Measurements from ENCODE around the gene FSTL4. TPM values are rescaled to one million over a fixed set of nuclear protein-coding genes. Genes with fewer than 3 reads are reported as not detected.

Gene FSTL4
- total and polyA plus RNA-seq, 9 donors = 0.07 to 0.22 (median 0.15) TPM; not detected in 4

DNA sequence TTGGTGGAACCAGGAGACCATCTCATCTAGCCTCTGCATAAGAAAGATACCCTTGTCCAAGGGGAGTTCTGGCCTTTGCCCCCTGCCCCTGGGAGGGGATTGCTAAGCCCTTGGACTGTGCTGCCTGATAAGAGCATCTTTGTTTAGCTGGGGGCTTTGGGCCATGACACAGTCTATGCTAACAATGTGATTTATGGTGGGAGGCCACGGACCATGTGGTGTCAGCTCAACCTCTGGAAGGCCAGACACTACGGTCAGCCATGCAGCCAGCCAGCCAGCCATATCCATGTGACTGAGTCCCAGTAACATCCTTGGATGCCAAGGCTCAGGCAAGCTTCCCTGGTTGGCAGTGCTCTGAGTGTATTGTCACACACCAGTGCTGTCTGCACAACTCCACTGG lies 244.4 kb downstream of the FSTL4 start:
- Histone ChIP-seq H3K4me1 (ENCODE audit: insufficient read depth) (no peaks in the 10 kb centered on the region), H3K36me3 (no peaks in the 10 kb centered on the region), H3K27me3 (no peaks in the 10 kb centered on the region), H3K9me3 (no peaks in the 10 kb centered on the region), H3K27ac (no peak overlapping the region), H3K4me3 (no peak overlapping the region)
- intact Hi-C loops (cut with DNase I) = no loop called here
- WGBS, 3 donors = 56 to 73% (median 59%) methylated on average over 2 of the region's 2 CpGs
- TF ChIP-seq POLR2A (IDR thresholded peaks at IDR 0.05) (no peak), EP300 (IDR thresholded peaks at IDR 0.05) (no peak)
- TF ChIP-seq, protein P1, sequence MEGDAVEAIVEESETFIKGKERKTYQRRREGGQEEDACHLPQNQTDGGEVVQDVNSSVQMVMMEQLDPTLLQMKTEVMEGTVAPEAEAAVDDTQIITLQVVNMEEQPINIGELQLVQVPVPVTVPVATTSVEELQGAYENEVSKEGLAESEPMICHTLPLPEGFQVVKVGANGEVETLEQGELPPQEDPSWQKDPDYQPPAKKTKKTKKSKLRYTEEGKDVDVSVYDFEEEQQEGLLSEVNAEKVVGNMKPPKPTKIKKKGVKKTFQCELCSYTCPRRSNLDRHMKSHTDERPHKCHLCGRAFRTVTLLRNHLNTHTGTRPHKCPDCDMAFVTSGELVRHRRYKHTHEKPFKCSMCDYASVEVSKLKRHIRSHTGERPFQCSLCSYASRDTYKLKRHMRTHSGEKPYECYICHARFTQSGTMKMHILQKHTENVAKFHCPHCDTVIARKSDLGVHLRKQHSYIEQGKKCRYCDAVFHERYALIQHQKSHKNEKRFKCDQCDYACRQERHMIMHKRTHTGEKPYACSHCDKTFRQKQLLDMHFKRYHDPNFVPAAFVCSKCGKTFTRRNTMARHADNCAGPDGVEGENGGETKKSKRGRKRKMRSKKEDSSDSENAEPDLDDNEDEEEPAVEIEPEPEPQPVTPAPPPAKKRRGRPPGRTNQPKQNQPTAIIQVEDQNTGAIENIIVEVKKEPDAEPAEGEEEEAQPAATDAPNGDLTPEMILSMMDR (IDR thresholded peaks at IDR 0.05) = no peak
- DNase-seq = no peak

DNA sequence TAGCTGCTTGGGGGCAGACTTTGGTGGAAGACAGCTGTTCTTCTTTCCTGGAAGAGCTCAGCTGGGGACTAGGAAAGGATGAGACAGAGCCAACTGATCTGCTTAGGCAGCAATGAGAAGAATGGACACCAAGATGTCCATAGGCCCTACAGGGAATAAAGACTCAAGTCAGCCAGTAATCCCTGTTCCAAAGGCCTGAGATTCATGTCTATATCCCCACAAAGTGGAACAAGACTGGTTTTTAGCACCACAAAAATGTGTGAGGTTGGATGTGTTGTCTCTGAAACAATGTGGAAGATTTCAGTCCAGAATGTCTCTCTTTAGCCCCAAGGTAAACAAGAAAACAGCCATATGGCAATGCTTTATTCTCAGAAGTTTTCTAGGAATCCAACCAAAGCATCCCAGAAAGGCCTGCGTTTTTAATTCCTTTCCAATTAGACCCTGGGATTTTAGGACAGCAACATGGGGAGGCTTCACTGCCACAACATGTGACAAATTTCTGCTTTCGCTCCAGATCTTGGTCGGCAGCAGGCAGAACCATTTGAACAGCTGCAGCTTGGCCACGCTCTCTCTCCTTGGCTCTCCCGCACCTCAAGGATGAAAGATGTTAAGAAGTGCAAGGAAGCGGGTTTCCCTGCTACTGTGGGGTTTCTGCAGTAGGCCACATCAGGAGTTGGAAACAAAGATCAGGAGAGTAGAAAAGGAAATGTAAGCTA lies 245.1 kb downstream of the FSTL4 start:
- Histone ChIP-seq H3K27me3 (no peaks in the 10 kb centered on the region), H3K36me3 (no peaks in the 10 kb centered on the region), H3K27ac (no peak overlapping the region), H3K9me3 (no peaks in the 10 kb centered on the region), H3K4me1 (ENCODE audit: insufficient read depth) (no peaks in the 10 kb centered on the region), H3K4me3 (no peak overlapping the region)
- no peak for DNase-seq
- intact Hi-C loops (cut with DNase I) = no loop called here
- WGBS, 3 donors = 37 to 48% (median 44%) methylated on average over 6 of the region's 6 CpGs
- TF ChIP-seq, protein P1 (IDR thresholded peaks at IDR 0.05) = no peak
- TF ChIP-seq EP300 (IDR thresholded peaks at IDR 0.05) (no peak), POLR2A (IDR thresholded peaks at IDR 0.05) (no peak)

DNA sequence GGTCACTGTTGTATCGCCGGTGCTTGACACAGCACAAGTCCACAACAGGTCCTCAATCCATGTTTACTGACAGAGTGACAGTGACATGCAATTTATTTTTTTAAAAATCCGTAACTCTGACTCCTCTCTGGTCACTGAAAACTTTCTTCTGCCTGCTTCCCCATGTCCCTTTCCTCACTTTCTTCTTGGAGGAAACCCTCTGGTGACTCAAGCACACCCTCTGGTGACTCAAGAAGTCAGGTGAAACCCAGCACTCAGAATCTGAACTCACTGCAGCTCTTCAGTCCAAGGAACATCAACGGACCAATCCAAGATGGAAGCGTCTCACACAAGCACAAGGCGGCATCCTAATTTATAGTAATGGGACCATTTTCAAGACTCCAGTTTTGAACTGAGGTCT lies 245.9 kb downstream of the FSTL4 start:
- Histone ChIP-seq H3K9me3 (no peaks in the 10 kb centered on the region), H3K27me3 (no peaks in the 10 kb centered on the region), H3K36me3 (no peaks in the 10 kb centered on the region), H3K27ac (no peak overlapping the region), H3K4me3 (no peak overlapping the region), H3K4me1 (ENCODE audit: insufficient read depth) (no peaks in the 10 kb centered on the region)
- WGBS, 3 donors = 85 to 94% (median 93%) methylated on average over 6 of the region's 6 CpGs
- TF ChIP-seq EP300 (IDR thresholded peaks at IDR 0.05) (no peak), POLR2A (IDR thresholded peaks at IDR 0.05) (no peak)
- TF ChIP-seq, protein P1 (IDR thresholded peaks at IDR 0.05) = no peak
- no peak for DNase-seq
- intact Hi-C loops (cut with DNase I) = no loop called here

DNA sequence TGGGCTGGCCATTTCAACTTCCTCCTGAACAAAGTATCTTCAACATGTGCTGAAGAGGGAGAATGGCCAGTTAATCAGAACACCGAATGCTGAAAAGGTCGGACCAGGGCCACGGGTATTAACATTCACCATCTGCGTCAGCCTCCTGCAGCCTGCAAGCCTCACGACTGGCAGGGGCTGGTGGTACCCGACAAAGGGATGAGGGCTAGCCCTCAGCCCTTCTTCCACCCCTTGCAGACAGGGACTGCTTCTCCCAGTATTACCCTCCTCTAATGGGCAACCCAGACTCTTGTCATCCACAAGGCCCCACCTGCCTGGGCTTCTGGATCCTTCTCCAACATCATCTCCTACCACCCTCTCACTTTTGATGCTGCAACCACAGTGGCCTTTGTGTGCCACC lies 246.6 kb downstream of the FSTL4 start:
- no peak overlapping the region for H3K4me3 ChIP-seq
- intact Hi-C loops (cut with DNase I) = no loop called here
- H3K4me1 ChIP-seq (ENCODE audit: insufficient read depth) = no peaks in the 10 kb centered on the region
- no peak for DNase-seq
- no peak overlapping the region for H3K27ac ChIP-seq
- WGBS, 3 donors = 77 to 87% (median 80%) methylated on average over 6 of the region's 6 CpGs
- no peaks in the 10 kb centered on the region for H3K36me3 ChIP-seq
- H3K9me3 ChIP-seq = no peaks in the 10 kb centered on the region
- TF ChIP-seq EP300 (IDR thresholded peaks at IDR 0.05) = no peak
- TF ChIP-seq, protein P1 (IDR thresholded peaks at IDR 0.05) = no peak
- H3K27me3 ChIP-seq = no peaks in the 10 kb centered on the region

All from ovary (tissue), 9 donors.